GM23338 (cell line): Measurements from ENCODE around the gene CACNA1C. TPM values are rescaled to one million over a fixed set of nuclear protein-coding genes. Genes with fewer than 3 reads are reported as not detected.

Source experiments
- ATAC-seq: fragments of 200-7000 bp; cut with Tn5 transposase; 3 replicates; pipeline ENCODE4 v1.9.1; 2020
- DNase-seq: peaks from one replicate; pipeline ENCODE4 v3.0.0-alpha.2; 2015; ENCODE audit warnings: low spot score
- H2AFZ ChIP-seq: fragments of 200-600 bp; sonication (generic); 2 replicates; pipeline ENCODE4 v1.8.0; 2016; ENCODE audit warnings: antibody characterized with exemption, mild to moderate bottlenecking, moderate library complexity
- H3F3A ChIP-seq: fragments of 200-600 bp; sonication (generic); replicated peaks from 2 replicates; pipeline ENCODE4 v1.8.0; 2017; ENCODE audit warnings: antibody characterized with exemption, mixed run types, low read depth
- H3K27ac ChIP-seq: fragments of 200-600 bp; sonication (generic); 2 replicates; pipeline ENCODE4 v1.6.1; 2016; ENCODE audit warnings: low read depth
- H3K27me3 ChIP-seq: fragments of 200-600 bp; sonication (generic); 2 replicates; pipeline ENCODE4 v1.8.0; 2016; ENCODE audit warnings: mild to moderate bottlenecking, mixed run types, moderate library complexity; ENCODE audit not compliant: insufficient read depth
- H3K36me3 ChIP-seq: fragments of 200-600 bp; sonication (generic); 2 replicates; pipeline ENCODE4 v1.8.0; 2016; ENCODE audit warnings: mild to moderate bottlenecking; ENCODE audit not compliant: insufficient read depth
- H3K4me1 ChIP-seq: fragments of 200-600 bp; sonication (generic); 2 replicates; pipeline ENCODE4 v1.8.0; 2016; ENCODE audit warnings: mild to moderate bottlenecking, moderate library complexity; ENCODE audit not compliant: insufficient read depth
- H3K4me2 ChIP-seq: fragments of 200-600 bp; sonication (generic); 2 replicates; pipeline ENCODE4 v1.7.1; 2017; ENCODE audit warnings: mixed run types
- H3K4me3 ChIP-seq: fragments of 200-600 bp; sonication (generic); 2 replicates; pipeline ENCODE4 v1.6.1; 2016; ENCODE audit warnings: mixed run types
- H3K79me2 ChIP-seq: fragments of 200-600 bp; sonication (generic); replicated peaks from 2 replicates; pipeline ENCODE4 v1.8.0; 2017; ENCODE audit warnings: mild to moderate bottlenecking; ENCODE audit not compliant: insufficient read depth
- H3K9me2 ChIP-seq: fragments of 200-600 bp; sonication (generic); 2 replicates; pipeline ENCODE4 v1.8.0; 2017; ENCODE audit not compliant: insufficient read depth
- H4K20me1 ChIP-seq: fragments of 200-600 bp; sonication (generic); replicated peaks from 2 replicates; pipeline ENCODE4 v1.8.0; 2017; ENCODE audit warnings: mild to moderate bottlenecking; ENCODE audit not compliant: insufficient read depth
- H3K27ac Mint-ChIP-seq: 2 replicates; pipeline ENCODE4 v1.8.0; 2020; ENCODE audit warnings: inconsistent platforms, mild to moderate bottlenecking, moderate library complexity, mixed read lengths
- H3K27me3 Mint-ChIP-seq: 3 replicates; pipeline ENCODE4 v1.8.0; 2022; ENCODE audit warnings: low read depth, mild to moderate bottlenecking, moderate library complexity, mixed read lengths, inconsistent platforms; ENCODE audit not compliant: insufficient read depth, poor library complexity
- H3K36me3 Mint-ChIP-seq: 3 replicates; pipeline ENCODE4 v1.8.0; 2021; ENCODE audit warnings: low read depth, mild to moderate bottlenecking, inconsistent platforms, moderate library complexity, mixed read lengths
- H3K4me1 Mint-ChIP-seq: 3 replicates; pipeline ENCODE4 v1.8.0; 2020; ENCODE audit warnings: mild to moderate bottlenecking, inconsistent platforms, mixed read lengths
- H3K4me3 Mint-ChIP-seq: 3 replicates; pipeline ENCODE4 v1.8.0; 2021; ENCODE audit warnings: moderate library complexity, mild to moderate bottlenecking, inconsistent platforms, mixed read lengths
- H3K9me3 Mint-ChIP-seq: 3 replicates; pipeline ENCODE4 v1.8.0; 2020; ENCODE audit warnings: moderate library complexity, mild to moderate bottlenecking, inconsistent platforms, mixed read lengths
- CREB1 ChIP-seq: fragments of 250-450 bp; sonication (Bioruptor Pico); IDR thresholded peaks from 2 replicates; pipeline ENCODE4 v1.5.0; 2020; ENCODE audit warnings: low read depth, mild to moderate bottlenecking, moderate library complexity
- EZH2 ChIP-seq: fragments of 200-600 bp; sonication (generic); IDR thresholded peaks from one replicate; pipeline ENCODE4 v1.8.0; 2017; ENCODE audit warnings: antibody characterized with exemption, mild to moderate bottlenecking, low read depth; ENCODE audit not compliant: unreplicated experiment
- EZH2phosphoT487 ChIP-seq: fragments of 200-600 bp; sonication (generic); IDR thresholded peaks from one replicate; pipeline ENCODE4 v1.8.1; 2018; ENCODE audit warnings: antibody characterized with exemption; ENCODE audit not compliant: unreplicated experiment
- JUNB ChIP-seq: IDR thresholded peaks from one replicate; pipeline ENCODE4 v1.6.1; 2016; ENCODE audit warnings: antibody characterized with exemption; ENCODE audit not compliant: unreplicated experiment
- NANOG ChIP-seq: IDR thresholded peaks from 2 replicates; pipeline ENCODE4 v1.6.1; 2016; ENCODE audit warnings: antibody characterized with exemption, borderline replicate concordance
- POLR2AphosphoS5 ChIP-seq: IDR thresholded peaks from 2 replicates; pipeline ENCODE4 v1.6.1; 2016; ENCODE audit warnings: antibody characterized with exemption, low read depth
- STAT1 ChIP-seq: IDR thresholded peaks from one replicate; pipeline ENCODE4 v1.6.1; 2016; ENCODE audit warnings: antibody characterized with exemption; ENCODE audit not compliant: unreplicated experiment
- ZNF114 ChIP-seq: fragments of 250-450 bp; sonication (Bioruptor Pico); IDR thresholded peaks from 2 replicates; pipeline ENCODE4 v1.5.0; 2020; ENCODE audit warnings: mild to moderate bottlenecking, moderate library complexity
- ZNF331 ChIP-seq: fragments of 250-450 bp; sonication (Bioruptor Pico); IDR thresholded peaks from 2 replicates; pipeline ENCODE4 v1.5.0; 2020; ENCODE audit warnings: low read depth, mild to moderate bottlenecking, moderate library complexity
- polyA plus RNA-seq: library from polyadenylated mRNA; unstranded; fragments of >200 nt; fragmentation: Nextera tagmentation; extraction: Ambion mirVana; gene quantifications from 2 replicates; pipeline ENCODE4 v1.2.1, GENCODE V29; 2016
- total RNA-seq: library from RNA; depleted of rRNA; stranded (reverse); fragments of >200 nt; shearing (Covaris generic); gene quantifications from 2 replicates; pipeline ENCODE4 v1.2.3, GENCODE V29; 2014
- TF ChIP-seq, protein P1 (sequence below): IDR thresholded peaks from 2 replicates; pipeline ENCODE4 v1.6.1; 2016; ENCODE audit warnings: antibody characterized with exemption
- TF ChIP-seq, protein P2 (sequence below): fragments of 250-450 bp; sonication (Bioruptor Pico); IDR thresholded peaks from 2 replicates; pipeline ENCODE4 v1.5.0; 2020; ENCODE audit warnings: mild to moderate bottlenecking, moderate library complexity
- TF ChIP-seq, protein P3 (sequence below), 2 experiments: fragments of 200-600 bp in 1 of 2; sonication (generic) in 1 of 2; conservative IDR thresholded peaks; 2 replicates each; pipeline versions ENCODE4 v1.5.1 to v1.6.1; 2016 to 2017; ENCODE audit warnings: antibody characterized with exemption in 2 of 2, low read depth in 2 of 2, mild to moderate bottlenecking in 2 of 2, moderate library complexity in 1 of 2
- TF ChIP-seq, protein P4 (sequence below): IDR thresholded peaks from one replicate; pipeline ENCODE4 v1.6.1; 2018; ENCODE audit warnings: antibody characterized with exemption; ENCODE audit not compliant: unreplicated experiment

CACNA1C gene
- total and polyA plus RNA-seq, 2 experiments from 2014 or later = 0.78 to 2.1 TPM

DNA sequence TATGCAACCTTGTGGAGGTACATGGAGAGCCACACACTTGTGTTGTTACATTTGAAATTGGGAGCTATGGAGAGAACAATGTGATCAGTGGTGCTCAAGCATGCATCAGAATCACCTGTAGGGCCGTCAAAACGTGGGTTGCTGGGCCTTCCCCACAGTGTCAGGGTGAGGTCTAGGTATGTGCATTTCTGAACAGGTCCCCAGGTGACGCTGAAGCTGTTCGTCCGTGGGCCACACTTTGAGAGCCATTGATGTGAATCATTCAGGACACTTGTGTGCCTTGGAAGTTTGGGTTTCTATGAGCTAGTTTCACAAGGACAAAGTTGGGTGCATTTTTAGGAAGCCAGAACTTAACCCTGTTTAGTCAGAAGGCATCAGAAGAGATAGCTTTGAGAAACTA, 450.2 kb downstream of the CACNA1C start:
- peaks cover 7% of the 10 kb centered on the region for H3K27me3 Mint-ChIP-seq
- H3K4me1 Mint-ChIP-seq = 0 out of 3 replicates have a peak, but pooled peaks cover 6% of the 10 kb centered on the region
- H3K36me3 ChIP-seq = no peaks in the 10 kb centered on the region; the same call in 1 of the 2 replicates
- H2AFZ ChIP-seq = no peak overlapping the region
- H3K4me1 ChIP-seq = no peaks in the 10 kb centered on the region
- no peaks in the 10 kb centered on the region for H3K9me2 ChIP-seq
- DNase-seq (no peak), ATAC-seq (no peak)
- H3K79me2 ChIP-seq = no peaks in the 10 kb centered on the region
- H3K27me3 ChIP-seq = no peaks in the 10 kb centered on the region
- no peak overlapping the region for H3K27ac ChIP-seq
- no peak overlapping the region for H3K4me3 ChIP-seq
- H3F3A ChIP-seq = no peaks in the 10 kb centered on the region
- TF ChIP-seq, protein P1, sequence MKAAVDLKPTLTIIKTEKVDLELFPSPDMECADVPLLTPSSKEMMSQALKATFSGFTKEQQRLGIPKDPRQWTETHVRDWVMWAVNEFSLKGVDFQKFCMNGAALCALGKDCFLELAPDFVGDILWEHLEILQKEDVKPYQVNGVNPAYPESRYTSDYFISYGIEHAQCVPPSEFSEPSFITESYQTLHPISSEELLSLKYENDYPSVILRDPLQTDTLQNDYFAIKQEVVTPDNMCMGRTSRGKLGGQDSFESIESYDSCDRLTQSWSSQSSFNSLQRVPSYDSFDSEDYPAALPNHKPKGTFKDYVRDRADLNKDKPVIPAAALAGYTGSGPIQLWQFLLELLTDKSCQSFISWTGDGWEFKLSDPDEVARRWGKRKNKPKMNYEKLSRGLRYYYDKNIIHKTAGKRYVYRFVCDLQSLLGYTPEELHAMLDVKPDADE = no peak
- no peak for TF ChIP-seq JUNB
- TF ChIP-seq ZNF114 (CRISPR knock-in tag) = no peak
- TF ChIP-seq, protein P2, sequence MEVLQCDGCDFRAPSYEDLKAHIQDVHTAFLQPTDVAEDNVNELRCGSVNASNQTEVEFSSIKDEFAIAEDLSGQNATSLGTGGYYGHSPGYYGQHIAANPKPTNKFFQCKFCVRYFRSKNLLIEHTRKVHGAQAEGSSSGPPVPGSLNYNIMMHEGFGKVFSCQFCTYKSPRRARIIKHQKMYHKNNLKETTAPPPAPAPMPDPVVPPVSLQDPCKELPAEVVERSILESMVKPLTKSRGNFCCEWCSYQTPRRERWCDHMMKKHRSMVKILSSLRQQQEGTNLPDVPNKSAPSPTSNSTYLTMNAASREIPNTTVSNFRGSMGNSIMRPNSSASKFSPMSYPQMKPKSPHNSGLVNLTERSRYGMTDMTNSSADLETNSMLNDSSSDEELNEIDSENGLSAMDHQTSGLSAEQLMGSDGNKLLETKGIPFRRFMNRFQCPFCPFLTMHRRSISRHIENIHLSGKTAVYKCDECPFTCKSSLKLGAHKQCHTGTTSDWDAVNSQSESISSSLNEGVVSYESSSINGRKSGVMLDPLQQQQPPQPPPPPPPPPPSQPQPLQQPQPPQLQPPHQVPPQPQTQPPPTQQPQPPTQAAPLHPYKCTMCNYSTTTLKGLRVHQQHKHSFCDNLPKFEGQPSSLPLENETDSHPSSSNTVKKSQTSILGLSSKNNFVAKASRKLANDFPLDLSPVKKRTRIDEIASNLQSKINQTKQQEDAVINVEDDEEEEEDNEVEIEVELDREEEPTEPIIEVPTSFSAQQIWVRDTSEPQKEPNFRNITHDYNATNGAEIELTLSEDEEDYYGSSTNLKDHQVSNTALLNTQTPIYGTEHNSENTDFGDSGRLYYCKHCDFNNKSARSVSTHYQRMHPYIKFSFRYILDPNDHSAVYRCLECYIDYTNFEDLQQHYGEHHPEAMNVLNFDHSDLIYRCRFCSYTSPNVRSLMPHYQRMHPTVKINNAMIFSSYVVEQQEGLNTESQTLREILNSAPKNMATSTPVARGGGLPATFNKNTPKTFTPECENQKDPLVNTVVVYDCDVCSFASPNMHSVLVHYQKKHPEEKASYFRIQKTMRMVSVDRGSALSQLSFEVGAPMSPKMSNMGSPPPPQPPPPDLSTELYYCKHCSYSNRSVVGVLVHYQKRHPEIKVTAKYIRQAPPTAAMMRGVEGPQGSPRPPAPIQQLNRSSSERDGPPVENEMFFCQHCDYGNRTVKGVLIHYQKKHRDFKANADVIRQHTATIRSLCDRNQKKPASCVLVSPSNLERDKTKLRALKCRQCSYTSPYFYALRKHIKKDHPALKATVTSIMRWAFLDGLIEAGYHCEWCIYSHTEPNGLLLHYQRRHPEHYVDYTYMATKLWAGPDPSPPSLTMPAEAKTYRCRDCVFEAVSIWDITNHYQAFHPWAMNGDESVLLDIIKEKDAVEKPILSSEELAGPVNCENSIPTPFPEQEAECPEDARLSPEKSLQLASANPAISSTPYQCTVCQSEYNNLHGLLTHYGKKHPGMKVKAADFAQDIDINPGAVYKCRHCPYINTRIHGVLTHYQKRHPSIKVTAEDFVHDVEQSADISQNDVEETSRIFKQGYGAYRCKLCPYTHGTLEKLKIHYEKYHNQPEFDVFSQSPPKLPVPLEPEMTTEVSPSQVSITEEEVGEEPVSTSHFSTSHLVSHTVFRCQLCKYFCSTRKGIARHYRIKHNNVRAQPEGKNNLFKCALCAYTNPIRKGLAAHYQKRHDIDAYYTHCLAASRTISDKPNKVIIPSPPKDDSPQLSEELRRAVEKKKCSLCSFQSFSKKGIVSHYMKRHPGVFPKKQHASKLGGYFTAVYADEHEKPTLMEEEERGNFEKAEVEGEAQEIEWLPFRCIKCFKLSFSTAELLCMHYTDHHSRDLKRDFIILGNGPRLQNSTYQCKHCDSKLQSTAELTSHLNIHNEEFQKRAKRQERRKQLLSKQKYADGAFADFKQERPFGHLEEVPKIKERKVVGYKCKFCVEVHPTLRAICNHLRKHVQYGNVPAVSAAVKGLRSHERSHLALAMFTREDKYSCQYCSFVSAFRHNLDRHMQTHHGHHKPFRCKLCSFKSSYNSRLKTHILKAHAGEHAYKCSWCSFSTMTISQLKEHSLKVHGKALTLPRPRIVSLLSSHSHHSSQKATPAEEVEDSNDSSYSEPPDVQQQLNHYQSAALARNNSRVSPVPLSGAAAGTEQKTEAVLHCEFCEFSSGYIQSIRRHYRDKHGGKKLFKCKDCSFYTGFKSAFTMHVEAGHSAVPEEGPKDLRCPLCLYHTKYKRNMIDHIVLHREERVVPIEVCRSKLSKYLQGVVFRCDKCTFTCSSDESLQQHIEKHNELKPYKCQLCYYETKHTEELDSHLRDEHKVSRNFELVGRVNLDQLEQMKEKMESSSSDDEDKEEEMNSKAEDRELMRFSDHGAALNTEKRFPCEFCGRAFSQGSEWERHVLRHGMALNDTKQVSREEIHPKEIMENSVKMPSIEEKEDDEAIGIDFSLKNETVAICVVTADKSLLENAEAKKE (CRISPR knock-in tag) = no peak
- no peak for TF ChIP-seq NANOG
- TF ChIP-seq CREB1 (CRISPR knock-in tag) = no peak
- TF ChIP-seq EZH2 = no peak
- TF ChIP-seq POLR2AphosphoS5 = no peak
- no peak for TF ChIP-seq ZNF331 (CRISPR knock-in tag)
- TF ChIP-seq STAT1 = no peak
- TF ChIP-seq, protein P3, sequence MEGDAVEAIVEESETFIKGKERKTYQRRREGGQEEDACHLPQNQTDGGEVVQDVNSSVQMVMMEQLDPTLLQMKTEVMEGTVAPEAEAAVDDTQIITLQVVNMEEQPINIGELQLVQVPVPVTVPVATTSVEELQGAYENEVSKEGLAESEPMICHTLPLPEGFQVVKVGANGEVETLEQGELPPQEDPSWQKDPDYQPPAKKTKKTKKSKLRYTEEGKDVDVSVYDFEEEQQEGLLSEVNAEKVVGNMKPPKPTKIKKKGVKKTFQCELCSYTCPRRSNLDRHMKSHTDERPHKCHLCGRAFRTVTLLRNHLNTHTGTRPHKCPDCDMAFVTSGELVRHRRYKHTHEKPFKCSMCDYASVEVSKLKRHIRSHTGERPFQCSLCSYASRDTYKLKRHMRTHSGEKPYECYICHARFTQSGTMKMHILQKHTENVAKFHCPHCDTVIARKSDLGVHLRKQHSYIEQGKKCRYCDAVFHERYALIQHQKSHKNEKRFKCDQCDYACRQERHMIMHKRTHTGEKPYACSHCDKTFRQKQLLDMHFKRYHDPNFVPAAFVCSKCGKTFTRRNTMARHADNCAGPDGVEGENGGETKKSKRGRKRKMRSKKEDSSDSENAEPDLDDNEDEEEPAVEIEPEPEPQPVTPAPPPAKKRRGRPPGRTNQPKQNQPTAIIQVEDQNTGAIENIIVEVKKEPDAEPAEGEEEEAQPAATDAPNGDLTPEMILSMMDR (conservative IDR thresholded peaks at IDR 0.05; ENCODE audit: low read depth in 2 of 2) = no peak
- TF ChIP-seq, protein P4, sequence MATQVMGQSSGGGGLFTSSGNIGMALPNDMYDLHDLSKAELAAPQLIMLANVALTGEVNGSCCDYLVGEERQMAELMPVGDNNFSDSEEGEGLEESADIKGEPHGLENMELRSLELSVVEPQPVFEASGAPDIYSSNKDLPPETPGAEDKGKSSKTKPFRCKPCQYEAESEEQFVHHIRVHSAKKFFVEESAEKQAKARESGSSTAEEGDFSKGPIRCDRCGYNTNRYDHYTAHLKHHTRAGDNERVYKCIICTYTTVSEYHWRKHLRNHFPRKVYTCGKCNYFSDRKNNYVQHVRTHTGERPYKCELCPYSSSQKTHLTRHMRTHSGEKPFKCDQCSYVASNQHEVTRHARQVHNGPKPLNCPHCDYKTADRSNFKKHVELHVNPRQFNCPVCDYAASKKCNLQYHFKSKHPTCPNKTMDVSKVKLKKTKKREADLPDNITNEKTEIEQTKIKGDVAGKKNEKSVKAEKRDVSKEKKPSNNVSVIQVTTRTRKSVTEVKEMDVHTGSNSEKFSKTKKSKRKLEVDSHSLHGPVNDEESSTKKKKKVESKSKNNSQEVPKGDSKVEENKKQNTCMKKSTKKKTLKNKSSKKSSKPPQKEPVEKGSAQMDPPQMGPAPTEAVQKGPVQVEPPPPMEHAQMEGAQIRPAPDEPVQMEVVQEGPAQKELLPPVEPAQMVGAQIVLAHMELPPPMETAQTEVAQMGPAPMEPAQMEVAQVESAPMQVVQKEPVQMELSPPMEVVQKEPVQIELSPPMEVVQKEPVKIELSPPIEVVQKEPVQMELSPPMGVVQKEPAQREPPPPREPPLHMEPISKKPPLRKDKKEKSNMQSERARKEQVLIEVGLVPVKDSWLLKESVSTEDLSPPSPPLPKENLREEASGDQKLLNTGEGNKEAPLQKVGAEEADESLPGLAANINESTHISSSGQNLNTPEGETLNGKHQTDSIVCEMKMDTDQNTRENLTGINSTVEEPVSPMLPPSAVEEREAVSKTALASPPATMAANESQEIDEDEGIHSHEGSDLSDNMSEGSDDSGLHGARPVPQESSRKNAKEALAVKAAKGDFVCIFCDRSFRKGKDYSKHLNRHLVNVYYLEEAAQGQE = no peak
- TF ChIP-seq EZH2phosphoT487 = no peak
- H4K20me1 ChIP-seq = no peaks in the 10 kb centered on the region
- no peak overlapping the region for H3K27ac Mint-ChIP-seq
- no peak overlapping the region for H3K4me3 Mint-ChIP-seq
- H3K4me2 ChIP-seq = no peak overlapping the region
- H3K9me3 Mint-ChIP-seq = no peaks in the 10 kb centered on the region
- no peaks in the 10 kb centered on the region for H3K36me3 Mint-ChIP-seq
